ENCODE results near the gene GPA33.
A peak's percentile ranks its signal among the peaks of the same experiment; 100 is the strongest.

The GPA33 gene

DNA sequence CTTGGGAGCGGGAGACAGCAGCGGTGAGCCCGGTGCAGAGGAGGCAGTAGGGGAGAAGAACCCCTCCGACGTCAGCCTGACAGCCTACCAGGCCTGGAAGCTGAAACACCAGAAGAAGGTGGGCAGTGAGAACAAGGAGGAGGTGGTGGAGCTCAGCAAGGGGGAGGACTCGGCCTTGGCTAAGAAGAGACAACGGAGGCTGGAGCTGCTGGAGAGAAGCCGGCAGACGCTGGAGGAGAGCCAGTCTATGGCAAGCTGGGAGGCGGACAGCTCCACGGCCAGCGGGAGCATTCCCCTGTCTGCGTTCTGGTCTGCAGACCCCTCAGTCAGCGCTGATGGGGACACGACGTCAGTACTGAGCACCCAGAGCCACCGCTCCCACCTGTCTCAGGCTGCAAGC is 36.6 kb upstream of the GPA33 start:
- no peak overlapping the region for H3K4me3 ChIP-seq (ENCODE audit: low read depth, low read length)
- no peak for DNase-seq (ENCODE audit: low read depth)
- TF ChIP-seq, protein P1, sequence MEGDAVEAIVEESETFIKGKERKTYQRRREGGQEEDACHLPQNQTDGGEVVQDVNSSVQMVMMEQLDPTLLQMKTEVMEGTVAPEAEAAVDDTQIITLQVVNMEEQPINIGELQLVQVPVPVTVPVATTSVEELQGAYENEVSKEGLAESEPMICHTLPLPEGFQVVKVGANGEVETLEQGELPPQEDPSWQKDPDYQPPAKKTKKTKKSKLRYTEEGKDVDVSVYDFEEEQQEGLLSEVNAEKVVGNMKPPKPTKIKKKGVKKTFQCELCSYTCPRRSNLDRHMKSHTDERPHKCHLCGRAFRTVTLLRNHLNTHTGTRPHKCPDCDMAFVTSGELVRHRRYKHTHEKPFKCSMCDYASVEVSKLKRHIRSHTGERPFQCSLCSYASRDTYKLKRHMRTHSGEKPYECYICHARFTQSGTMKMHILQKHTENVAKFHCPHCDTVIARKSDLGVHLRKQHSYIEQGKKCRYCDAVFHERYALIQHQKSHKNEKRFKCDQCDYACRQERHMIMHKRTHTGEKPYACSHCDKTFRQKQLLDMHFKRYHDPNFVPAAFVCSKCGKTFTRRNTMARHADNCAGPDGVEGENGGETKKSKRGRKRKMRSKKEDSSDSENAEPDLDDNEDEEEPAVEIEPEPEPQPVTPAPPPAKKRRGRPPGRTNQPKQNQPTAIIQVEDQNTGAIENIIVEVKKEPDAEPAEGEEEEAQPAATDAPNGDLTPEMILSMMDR (IDR thresholded peaks at IDR 0.05; ENCODE audit: low read depth, low read length, missing control alignments) = no peak
- in situ Hi-C loops (cut with HindIII; ENCODE audit: low sequenced_read_pairs) = no loop called here

DNA sequence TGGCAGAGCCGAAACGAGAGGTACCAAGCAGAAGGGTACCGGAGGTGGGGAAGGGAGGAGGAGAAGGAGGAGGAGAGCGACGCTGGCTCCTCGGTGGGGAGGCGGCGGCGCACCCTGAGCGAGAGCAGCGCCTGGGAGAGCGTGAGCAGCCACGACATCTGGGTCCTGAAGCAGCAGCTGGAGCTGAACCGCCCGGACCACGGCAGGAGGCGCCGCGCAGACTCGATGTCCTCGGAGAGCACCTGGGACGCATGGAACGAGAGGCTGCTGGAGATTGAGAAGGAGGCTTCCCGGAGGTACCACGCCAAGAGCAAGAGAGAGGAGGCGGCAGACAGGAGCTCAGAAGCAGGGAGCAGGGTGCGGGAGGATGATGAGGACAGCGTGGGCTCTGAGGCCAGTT is 36.1 kb upstream of the GPA33 start:
- TF ChIP-seq, protein P1 (IDR thresholded peaks at IDR 0.05; ENCODE audit: low read depth, low read length, missing control alignments) = no peak
- no peak overlapping the region for H3K4me3 ChIP-seq (ENCODE audit: low read depth, low read length)
- DNase-seq (ENCODE audit: low read depth) = no peak
- in situ Hi-C loops (cut with HindIII; ENCODE audit: low sequenced_read_pairs) = no loop called here

DNA sequence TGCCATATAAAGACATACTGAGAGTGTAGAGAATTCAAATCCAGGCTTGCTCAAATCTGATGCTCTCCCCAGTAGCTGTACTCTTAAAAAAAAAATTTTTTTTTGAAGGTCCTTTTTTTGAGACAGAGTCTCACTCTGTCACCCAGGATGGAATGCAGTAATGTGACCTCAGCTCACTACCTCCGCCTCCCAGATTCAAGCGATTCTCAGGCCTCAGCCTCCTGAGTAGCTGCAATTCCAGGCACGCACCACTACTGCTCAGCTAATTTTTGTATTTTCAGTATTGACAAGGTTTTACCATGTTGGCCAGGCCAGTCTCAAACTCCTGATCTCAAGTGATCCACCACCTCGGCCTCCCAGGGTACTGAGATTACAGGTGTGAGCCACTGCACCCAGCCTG is 32.4 kb upstream of the GPA33 start:
- TF ChIP-seq, protein P1 (IDR thresholded peaks at IDR 0.05; ENCODE audit: low read depth, low read length, missing control alignments) = no peak
- in situ Hi-C loops (cut with HindIII; ENCODE audit: low sequenced_read_pairs) = no loop called here
- no peak overlapping the region for H3K4me3 ChIP-seq (ENCODE audit: low read depth, low read length)
- no peak for DNase-seq (ENCODE audit: low read depth)

DNA sequence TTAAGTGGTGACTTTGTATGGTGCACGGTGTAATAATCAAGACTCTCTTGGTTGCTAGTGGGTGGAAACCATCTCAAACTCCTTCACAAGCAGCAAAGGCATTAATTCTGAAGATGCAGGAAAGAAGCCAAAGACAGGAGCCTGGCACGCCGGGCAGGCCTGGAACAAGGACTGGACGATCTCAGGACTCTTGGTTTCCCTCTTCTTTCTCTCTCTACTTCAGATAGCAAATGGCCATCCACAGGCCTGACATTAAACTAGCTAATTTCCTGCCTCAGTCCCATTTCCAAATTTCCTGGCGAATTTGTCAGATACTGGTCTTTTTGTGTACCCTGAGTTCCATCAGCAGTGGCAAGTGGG is 31.9 kb upstream of the GPA33 start:
- no peak for DNase-seq (ENCODE audit: low read depth)
- no peak overlapping the region for H3K4me3 ChIP-seq (ENCODE audit: low read depth, low read length)
- in situ Hi-C loops (cut with HindIII; ENCODE audit: low sequenced_read_pairs) = no loop called here
- TF ChIP-seq, protein P1 (IDR thresholded peaks at IDR 0.05; ENCODE audit: low read depth, low read length, missing control alignments) = no peak

DNA sequence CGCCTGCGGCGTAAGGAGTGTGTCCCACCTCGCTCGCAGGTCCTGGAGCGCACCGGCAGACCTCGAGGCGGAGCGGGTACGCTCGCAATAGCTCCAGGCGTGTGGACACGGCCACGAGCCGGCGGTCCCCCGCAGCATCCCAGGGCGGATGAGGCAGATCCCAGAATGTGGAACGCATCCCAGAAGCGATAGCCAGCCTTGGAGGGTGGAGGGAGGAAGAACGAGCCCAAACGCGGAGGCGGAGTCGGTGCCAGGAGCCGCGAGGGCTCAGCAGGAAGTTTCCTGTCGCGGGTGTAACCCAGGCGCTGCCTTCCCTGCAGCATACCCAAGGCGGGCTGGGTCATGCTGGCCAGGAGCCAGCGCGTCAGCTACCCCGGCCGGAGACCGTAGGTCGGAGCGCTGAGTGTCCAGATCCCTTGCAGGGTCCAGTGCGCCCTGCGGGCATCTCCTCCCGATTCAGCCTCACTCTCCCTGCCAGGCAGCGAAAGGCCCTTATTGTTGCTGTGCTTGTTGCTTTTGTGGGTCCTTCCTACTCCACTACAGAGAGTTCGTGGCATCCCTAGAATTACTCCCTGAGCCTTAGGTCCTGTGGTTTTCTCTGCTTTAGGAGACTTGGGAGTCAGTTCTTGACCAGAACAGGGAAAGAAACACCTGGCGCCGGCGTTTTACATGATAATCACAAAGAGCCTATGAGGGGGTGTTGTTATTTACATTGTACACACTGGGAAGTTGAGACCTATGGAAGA is 31.4 kb upstream of the GPA33 start:
- in situ Hi-C loops (cut with HindIII; ENCODE audit: low sequenced_read_pairs) = no loop called here

DNA sequence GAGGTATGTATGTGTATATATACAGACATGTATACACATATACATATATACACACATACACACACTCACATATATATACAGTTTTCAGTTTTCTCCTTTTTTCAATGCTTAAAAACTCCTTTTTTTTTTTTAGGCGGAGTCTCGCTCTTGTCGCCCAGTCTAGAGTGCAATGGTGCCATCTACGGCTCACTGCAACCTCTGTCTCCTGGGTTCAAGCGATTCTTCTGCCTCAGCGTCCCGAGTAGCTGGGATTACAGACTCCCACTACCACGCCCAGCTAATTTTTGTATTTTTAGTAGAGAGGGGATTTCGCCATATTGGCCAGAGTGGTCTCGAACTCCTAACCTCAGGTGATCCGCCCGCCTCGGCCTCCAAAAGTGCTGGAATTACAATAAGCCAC is 30.7 kb upstream of the GPA33 start:
- DNase-seq (ENCODE audit: low read depth) = no peak
- H3K4me3 ChIP-seq (ENCODE audit: low read depth, low read length) = peak overlapping the region; percentile 27
- in situ Hi-C loops (cut with HindIII; ENCODE audit: low sequenced_read_pairs) = no loop called here
- TF ChIP-seq, protein P1 (IDR thresholded peaks at IDR 0.05; ENCODE audit: low read depth, low read length, missing control alignments) = no peak

More for the DNA sequence above, 31.4 kb upstream of the GPA33 start:
- DNase-seq (ENCODE audit: low read depth) = no peak
- peak overlapping the region; percentile 27 for H3K4me3 ChIP-seq (ENCODE audit: low read depth, low read length)
- TF ChIP-seq, protein P1 (IDR thresholded peaks at IDR 0.05; ENCODE audit: low read depth, low read length, missing control alignments) = no peak
